CD4-positive, alpha-beta T cell treated with Interleukin-21 for 1 hour (primary cell): ENCODE results near the gene HGFAC.
"Not testable (repeated sequence)": the region's sequence is repeated elsewhere in the genome, so short reads cannot be mapped to it uniquely, and the experiment has no call there.

ENCODE experiments used
- DNase-seq: peaks from one replicate; pipeline ENCODE4 v3.0.0-alpha.2; 2020

The HGFAC gene

GRCh38 chr4:3441501-3442459 lies at the start of gene HGFAC:
HGFAC (plus strand) TSS chr4:3441968; CDS start chr4:3442002, 34 bp downstream.
- no peak for DNase-seq

GRCh38 chr4:3392321-3392720 lies 49.4 kb upstream of the HGFAC start:
- DNase-seq = no peak

GRCh38 chr4:3393171-3393570 lies 48.6 kb upstream of the HGFAC start:
- DNase-seq = no peak

- no peak for DNase-seq
These were observed 45.2 kb upstream of the HGFAC start for GRCh38 chr4:3396600-3396999.

GRCh38 chr4:3397128-3397527 lies 44.6 kb upstream of the HGFAC start:
- no peak for DNase-seq

- no peak for DNase-seq
These were observed 42.2 kb upstream of the HGFAC start for GRCh38 chr4:3399277-3400194.

GRCh38 chr4:3401436-3402171 lies 40.2 kb upstream of the HGFAC start:
- DNase-seq = no peak

GRCh38 chr4:3402491-3403347 lies 39.0 kb upstream of the HGFAC start:
- DNase-seq = no peak

GRCh38 chr4:3403348-3403906 lies 38.3 kb upstream of the HGFAC start:
- DNase-seq = no peak

GRCh38 chr4:3404546-3404945 lies 37.2 kb upstream of the HGFAC start:
- DNase-seq = no peak

- DNase-seq = no peak
These were observed 36.6 kb upstream of the HGFAC start for GRCh38 chr4:3405176-3405575.

- no peak for DNase-seq
These were observed 35.7 kb upstream of the HGFAC start for GRCh38 chr4:3406021-3406420.

- DNase-seq = no peak
These were observed 35.3 kb upstream of the HGFAC start for GRCh38 chr4:3406431-3406830.

GRCh38 chr4:3407171-3407771 lies 34.5 kb upstream of the HGFAC start:
- DNase-seq = no peak

- no peak for DNase-seq
These were observed 33.6 kb upstream of the HGFAC start for GRCh38 chr4:3407930-3408792.

GRCh38 chr4:3408793-3409330 lies 32.9 kb upstream of the HGFAC start:
- no peak for DNase-seq

- DNase-seq = no peak
These were observed 32.1 kb upstream of the HGFAC start for GRCh38 chr4:3409571-3410091.

- DNase-seq = no peak
These were observed 31.2 kb upstream of the HGFAC start for GRCh38 chr4:3410401-3411135.

GRCh38 chr4:3411190-3411589 lies 30.6 kb upstream of the HGFAC start:
- not testable (repeated sequence) for DNase-seq
